Measurements from ENCODE around the gene SCFD2.

GRCh38 chr4:52939325-52939724, 426.5 kb downstream of the SCFD2 start:
- TF ChIP-seq EZH2 (IDR thresholded peaks at IDR 0.05; ENCODE audit: insufficient read depth, poor library complexity, severe bottlenecking): no peak
- no peak for TF ChIP-seq EZH2phosphoT487 (IDR thresholded peaks at IDR 0.05; ENCODE audit: insufficient read depth, low read depth)
